ENCODE results near the gene MCC.
"Not testable (repeated sequence)": the region's sequence is repeated elsewhere in the genome, so short reads cannot be mapped to it uniquely, and the experiment has no call there.

MCC gene

DNA sequence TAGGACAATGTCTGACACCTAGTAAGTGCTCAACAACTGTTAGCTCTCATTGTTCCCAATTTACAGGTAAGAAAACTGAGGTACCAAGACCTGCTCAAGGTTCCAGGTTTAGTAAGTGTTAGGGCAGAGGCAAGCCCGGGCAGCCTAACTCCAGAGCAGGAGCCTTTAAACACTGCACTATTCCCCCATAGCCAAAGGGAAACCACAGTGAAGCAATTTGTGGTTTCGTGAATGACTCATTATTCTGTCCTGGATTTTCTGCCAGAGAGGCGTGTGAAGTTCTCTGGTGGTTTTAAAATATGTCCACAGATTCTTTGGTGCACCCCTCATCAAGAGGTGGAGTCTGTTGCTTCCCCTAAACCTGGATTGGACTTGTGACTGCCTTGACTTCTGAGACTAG is 1.0 kb upstream of the MCC start:
- DNase-seq, result no peak

DNA sequence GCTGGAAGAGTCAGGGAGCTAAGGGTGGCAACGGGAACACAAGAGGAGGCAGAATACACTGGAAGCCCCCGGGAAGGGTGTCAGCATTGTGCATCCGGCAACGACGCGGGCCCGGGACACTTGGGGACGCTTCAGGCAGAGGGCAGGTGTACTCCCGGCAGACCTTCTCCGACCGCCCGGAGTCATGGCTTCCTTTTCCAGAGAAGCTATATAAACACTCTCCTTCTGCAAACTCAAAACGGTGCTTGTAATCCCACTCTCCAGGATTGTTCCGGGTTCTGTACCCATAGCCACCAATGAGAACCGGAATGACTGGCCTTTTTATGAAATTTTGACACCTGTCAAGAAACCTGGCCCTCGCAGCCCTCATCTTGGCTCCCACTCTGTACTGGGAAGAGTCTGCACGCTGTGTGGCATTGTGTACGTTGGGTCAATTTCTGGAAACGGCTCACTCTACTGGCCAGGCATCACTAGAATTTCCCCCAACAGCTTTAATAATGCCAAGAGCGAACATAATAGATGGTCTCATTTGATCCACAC is 462 bp upstream of the MCC start:
- DNase-seq, result no peak

DNA sequence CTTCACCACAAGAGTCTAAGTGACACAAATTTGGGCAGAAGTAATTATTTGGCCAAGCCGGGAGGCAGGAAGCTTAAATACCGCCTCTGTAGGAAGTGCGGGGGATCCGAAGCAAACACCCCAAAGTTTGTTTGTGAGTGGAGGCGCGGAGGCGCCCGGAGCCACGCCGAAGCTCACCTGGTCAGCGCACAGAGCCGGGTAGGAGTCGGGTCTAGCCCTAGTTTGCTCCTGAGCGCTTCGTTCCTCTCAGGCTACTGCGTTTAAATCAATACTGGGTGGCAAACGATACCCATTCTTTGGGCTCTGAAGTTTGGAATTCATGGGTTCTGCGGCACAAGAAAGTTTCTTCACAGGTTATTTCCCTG is 855 bp downstream of the MCC start:
- DNase-seq, result no peak

GRCh38 chr5:113480243-113480642 is 8.0 kb downstream of the MCC start:
- no peak for DNase-seq

GRCh38 chr5:113478691-113479090 is 9.6 kb downstream of the MCC start:
- DNase-seq, result no peak

DNA sequence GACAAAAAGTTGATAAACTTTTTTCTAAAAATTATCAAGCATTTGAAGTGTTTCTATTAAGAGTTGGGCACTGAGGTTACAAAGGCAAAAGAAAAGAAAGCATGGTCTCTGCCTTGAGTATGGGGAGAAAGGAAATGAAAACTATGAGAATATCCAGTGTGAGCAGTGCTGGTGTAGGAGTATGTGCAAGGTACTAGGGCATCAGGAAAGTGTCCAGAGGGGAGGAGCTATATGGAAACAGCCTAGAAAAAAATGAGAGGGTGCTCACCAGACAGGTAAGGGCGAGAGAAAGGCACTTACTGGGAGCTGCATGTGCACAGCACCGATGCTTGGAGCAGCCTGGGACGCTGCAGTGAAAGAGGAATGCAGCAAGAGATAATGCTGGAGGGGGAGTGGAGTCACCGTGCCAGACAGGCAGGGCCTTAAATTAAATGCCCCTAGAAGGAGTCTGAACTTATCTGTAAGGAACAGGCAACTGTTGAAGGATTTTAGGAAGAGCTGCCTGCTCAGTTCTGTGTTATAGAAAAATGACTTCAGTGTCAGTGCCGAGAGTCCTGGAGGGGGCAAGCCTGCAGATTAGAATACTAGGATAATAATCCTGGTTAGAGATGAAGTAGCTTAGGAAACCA is 14.0 kb downstream of the MCC start:
- DNase-seq, result no peak

DNA sequence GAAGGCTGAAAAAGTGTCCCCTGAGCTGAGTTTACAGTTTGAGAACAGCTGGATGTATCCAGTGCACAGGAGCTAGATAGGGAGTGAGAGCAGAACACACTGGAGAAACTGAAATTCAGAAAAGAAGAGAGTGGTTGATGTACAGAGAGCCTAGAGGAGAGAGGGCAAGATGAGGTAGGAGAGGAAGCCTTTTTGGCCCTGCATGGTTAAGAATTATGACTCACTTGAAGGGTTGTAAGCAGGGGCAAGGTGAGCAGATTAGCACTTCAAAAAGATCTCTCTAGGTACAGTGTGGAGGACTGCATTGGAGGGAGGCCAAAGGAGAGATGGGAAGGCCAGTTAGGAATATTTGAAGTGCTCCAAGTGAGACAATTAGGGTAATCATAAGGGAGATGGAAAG is 25.2 kb downstream of the MCC start:
- no peak for DNase-seq

DNA sequence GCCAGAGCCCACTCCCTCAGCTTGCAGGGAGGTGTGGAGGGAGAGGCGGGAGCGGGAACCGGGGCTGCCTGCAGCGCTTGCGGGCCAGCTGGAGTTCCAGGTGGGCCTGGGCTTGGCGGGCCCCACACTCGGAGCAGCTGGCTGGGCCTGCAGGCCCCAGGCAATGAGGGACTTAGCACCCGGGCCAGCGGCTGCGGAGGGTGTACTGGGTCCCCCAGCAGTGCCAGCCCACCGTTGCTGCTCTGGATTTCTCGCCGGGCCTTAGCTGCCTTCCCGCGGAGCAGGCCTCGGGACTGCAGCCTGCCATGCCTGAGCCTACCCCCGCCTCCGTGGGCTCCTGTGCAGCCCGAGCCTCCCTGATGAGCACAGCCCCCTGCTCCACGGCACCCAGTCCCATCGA is 31.1 kb downstream of the MCC start:
- not testable (repeated sequence) for DNase-seq

DNA sequence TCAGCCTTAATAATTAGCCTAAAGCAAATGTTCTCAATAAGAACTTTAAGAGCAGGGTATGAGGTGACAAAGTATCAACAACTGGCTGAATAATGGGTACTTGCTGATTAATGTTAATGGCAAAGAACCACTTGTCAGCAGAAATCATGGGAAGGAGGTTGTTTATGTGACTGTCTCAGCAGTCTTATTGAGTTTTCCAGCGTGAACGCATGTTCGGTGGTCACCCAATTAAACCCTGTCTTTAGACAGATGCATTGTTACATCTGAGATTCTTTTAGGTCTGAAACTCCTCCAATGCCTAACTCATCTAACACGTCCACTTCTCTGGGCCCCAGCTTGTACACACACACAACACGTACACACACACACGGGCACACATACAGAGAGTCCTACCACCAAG is 35.3 kb downstream of the MCC start:
- no peak for DNase-seq

GRCh38 chr5:113451797-113452196 is 36.5 kb downstream of the MCC start:
- DNase-seq, result no peak

DNA sequence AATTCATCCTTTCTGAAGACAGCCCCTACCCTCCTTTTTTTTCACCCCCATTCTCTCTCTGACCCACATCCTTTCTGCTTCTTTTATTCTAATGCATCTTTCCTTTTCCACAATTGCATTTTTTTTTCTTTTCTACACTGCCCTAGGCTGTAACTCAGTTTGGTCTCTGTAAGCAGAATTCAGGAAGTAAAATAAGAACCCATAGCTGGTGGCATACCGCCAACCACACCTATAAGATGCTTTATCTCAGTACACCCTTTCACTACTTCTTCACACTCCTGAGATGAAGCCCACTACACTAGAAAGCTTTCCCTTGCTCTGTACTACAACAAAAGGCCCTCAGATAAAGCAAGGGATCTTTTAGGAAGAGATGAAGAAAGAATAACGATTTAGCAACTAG is 37.3 kb downstream of the MCC start:
- DNase-seq, result no peak

DNA sequence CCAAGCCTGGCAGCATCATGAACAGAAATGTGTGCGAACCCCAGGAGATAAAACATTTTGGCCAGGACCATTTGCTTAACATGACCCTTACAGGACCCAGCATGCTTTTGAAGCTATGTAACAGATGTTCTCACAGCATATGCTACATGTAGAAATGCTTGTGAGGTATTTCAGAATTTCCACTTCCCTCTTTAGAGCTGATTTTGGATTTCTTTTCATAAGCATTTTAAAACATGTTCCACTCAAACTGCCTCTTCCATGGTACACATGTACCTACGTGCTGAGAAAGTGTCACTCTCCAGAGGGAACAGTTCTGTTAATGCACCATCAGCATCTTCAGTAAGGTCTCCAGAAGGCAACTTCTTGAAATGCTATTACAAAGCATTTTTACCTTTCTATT is 37.8 kb downstream of the MCC start:
- no peak for DNase-seq

GRCh38 chr5:113448252-113448651 is 40.0 kb downstream of the MCC start:
- no peak for DNase-seq

DNA sequence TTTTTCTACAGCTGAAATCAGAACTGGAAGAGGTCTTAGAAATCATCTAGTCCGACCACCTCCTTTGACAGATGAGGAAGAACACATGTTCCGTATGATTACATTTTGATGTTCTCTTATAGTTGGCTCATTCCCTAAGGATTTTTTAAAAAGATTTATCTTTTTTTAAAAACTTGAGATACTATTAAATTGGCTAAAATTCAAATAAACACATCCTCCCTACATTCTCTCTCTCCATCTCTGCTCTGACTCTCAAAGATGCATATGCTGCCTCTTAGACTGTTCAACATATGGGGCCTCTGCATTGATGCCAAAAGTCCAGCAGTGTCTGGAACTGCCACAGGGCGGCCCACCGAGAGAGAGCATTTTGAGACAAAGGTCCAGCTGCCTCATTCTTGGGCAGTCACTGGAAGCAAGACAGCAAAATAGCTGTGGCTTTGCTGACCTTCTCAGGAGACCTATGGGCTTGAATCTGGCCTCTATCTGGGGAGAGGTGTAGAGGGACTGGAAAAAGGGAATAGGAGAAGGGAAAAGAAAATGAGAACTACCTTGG is 40.7 kb downstream of the MCC start:
- no peak for DNase-seq

- no peak for DNase-seq
These were observed 41.8 kb downstream of the MCC start for GRCh38 chr5:113446358-113446927.

GRCh38 chr5:113437111-113437510 is 51.1 kb downstream of the MCC start:
- no peak for DNase-seq

DNA sequence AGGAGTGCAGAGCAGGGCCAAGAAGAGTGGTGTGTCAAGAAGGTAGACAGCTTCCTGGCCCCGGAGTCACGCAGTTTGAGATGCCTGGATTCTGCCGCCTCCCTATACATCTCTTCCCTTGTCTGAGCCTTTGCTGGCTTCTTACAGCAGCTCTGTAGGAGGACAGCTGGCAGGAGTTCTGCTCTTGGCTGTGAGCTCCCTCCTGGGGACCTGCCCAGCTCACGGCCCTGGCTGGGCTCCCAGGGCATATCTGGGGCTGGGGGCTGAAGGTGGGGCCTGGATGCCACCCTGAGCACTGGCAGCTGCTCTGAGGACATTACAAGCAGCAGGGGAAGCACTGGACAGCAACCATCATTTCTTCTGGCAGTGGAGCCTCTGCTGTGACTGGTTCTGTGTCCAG is 52.7 kb downstream of the MCC start:
- no peak for DNase-seq

GRCh38 chr5:113434889-113435288 is 53.4 kb downstream of the MCC start, which contains the start of gene TSSK1B:
Gene TSSK1B, minus strand, starts transcription at chr5:113434989. Its CDS starts 150 bp downstream, at chr5:113434839.
- DNase-seq, result no peak

DNA sequence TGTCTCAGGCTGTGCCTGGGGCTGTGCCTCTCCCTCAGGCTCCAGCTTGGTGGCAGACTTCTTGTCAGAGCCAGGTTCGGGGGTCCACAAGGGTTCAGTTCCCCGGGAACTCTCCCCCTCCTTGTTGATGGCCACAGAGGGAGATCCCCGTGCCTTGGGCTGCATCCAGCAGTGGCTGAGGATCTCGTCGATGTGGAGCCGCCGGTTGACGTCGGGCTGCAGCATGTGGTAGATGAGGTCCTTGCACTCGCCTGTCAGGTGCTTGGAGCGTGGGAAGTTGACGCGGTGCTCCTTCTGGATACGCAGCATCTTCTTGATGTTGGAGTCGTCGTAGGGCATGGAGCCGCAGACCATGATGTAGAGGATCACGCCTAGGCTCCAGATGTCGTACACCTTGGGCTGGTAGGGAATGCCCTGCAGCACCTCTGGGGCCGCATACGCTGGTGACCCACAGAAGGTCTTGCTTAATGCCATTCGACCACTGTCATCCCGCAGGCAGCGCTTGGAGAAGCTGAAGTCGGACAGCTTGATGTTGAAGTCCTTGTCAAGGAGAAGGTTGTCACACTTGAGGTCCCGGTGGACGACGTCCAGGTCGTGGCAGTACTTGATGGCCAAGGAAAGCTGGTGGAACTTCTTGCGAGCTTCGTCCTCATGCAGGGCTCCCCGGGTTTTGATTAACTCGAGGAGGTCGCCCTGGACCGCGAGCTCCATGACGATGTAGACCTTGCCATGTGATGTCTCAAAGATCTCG is 54.2 kb downstream of the MCC start:
- no peak for DNase-seq

DNA sequence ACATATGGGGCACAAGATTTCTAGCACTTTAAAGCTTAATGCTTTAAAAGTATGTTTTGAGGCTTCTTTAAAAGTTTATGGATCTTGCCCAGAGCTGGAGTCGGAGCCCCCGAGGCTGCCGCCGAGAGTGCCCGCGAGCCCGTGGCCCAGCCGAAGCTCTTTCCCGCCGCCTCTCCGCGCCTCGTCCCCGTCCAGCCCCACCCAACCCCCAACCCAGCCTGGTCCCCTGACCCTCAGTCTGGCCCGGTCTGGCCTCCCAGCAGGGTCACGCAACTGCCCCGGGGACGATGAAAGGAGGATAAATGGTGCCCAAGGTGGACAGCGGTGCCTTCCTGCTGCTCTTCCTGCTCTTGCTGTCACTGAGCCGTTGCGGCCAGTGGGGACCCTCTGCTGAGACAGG is 55.2 kb downstream of the MCC start:
- DNase-seq, result no peak

DNA sequence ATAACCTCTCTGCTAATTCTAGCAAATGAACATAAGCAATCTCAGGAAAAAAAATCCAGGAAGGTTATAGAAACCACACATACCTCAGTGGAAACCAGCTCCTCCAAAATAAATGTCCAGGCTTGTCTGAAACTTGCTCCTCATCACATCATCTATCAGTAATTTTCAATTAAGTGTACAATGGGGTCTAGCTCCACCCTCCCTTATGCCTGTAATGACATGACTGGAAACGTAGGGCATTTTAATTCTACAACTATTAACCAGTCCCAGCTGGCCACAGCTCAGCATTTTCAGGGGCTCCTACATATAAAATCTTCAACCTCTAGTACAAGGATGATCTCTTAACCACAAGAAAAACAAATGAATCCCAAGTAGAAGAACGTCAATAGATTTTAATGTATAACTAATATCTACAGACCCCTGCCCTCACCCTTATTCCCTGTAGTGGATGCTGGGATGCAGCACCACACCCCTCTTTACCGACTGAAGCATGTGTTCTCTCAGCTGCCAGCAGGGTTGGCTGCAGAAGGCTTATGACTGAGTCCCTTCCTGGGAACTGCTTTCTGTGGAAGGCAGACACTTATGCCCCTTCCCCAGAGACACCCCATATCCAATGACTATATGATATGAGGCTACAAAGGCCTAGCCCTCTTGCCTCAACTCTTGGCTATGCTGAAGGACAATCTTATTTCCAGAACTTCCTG is 60.2 kb downstream of the MCC start:
- no peak for DNase-seq

- no peak for DNase-seq
These were observed 62.3 kb downstream of the MCC start for GRCh38 chr5:113425909-113426308.

DNA sequence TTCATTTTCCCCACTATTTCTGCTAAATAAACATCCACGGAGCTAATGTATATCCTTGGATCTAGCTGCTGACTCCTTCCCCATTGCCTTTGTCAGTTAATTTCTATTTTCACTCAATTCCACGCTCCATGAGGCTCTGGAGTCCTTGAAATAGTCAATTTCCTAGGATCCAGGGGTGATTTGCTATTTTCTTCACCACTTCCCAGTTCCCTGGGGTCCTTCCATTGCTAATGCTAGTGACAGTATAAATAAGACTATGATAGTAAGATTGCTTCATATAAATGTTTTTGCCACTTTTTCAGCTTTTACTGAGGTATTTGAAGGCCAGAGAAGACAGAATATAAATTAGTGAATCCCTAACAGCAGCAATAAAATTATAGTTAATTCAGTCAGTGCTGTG is 66.6 kb downstream of the MCC start:
- DNase-seq, result no peak
